H1 (cell line): ENCODE results near the gene EIPR1. TPM values are rescaled to one million over a fixed set of nuclear protein-coding genes. Genes with fewer than 3 reads are reported as not detected.

ENCODE experiments used
- CTCF ChIA-PET: fragments of 300-600 bp; sonication (Branson Sonifier 250); formaldehyde crosslinking; loops from one replicate; lab custom pipeline; 2021; ENCODE audit not compliant: partially characterized antibody; lab: Charles Lee
- POLR2A ChIA-PET: fragments of 300-600 bp; sonication (Branson Sonifier 250); formaldehyde crosslinking; loops from one replicate; lab custom pipeline; 2021; ENCODE audit warnings: inconsistent platforms; ENCODE audit not compliant: partially characterized antibody; lab: Charles Lee
- DNase-seq, 2 experiments: peaks; one replicate each; pipeline versions ENCODE4 v3.0.0 to v3.0.0-alpha.2; 2010 to 2022; ENCODE audit warnings: low spot score in 2 of 2, low read depth in 1 of 2, mixed read lengths in 1 of 2
- FAIRE-seq: peaks from 2 replicates; lab custom pipeline; 2011; peaks lifted over from hg19 to GRCh38; lab: Jason Lieb, UNC
- H2AFZ ChIP-seq: 2 replicates; pipeline ENCODE4 v1.8.1; 2012; ENCODE audit warnings: low read length, inconsistent platforms
- H2AK5ac ChIP-seq: 2 replicates; pipeline ENCODE4 v1.6.1; 2013; ENCODE audit warnings: low read depth, low read length
- H2BK120ac ChIP-seq: replicated peaks from 2 replicates; pipeline ENCODE3; 2013; ENCODE audit warnings: low read depth, low read length, inconsistent platforms
- H2BK12ac ChIP-seq: 2 replicates; pipeline ENCODE4 v1.6.1; 2013; ENCODE audit warnings: low read depth, low read length
- H2BK15ac ChIP-seq: 2 replicates; pipeline ENCODE4 v1.6.1; 2013; ENCODE audit warnings: low read length
- H2BK20ac ChIP-seq: 2 replicates; pipeline ENCODE4 v1.6.1; 2013; ENCODE audit warnings: low read length
- H2BK5ac ChIP-seq: 2 replicates; pipeline ENCODE4 v1.6.1; 2013; ENCODE audit warnings: low read depth, low read length
- H3K14ac ChIP-seq: 2 replicates; pipeline ENCODE4 v1.6.1; 2013; ENCODE audit warnings: inconsistent platforms; ENCODE audit not compliant: insufficient read length
- H3K18ac ChIP-seq: 2 replicates; pipeline ENCODE4 v1.6.1; 2013; ENCODE audit warnings: low read length; ENCODE audit errors: extremely low read depth
- H3K23ac ChIP-seq: 2 replicates; pipeline ENCODE4 v1.6.1; 2013; ENCODE audit warnings: inconsistent platforms; ENCODE audit not compliant: insufficient read length
- H3K23me2 ChIP-seq: 2 replicates; pipeline ENCODE4 v1.6.1; 2013; ENCODE audit warnings: low read depth, low read length
- H3K27ac ChIP-seq: 2 replicates; pipeline ENCODE4 v1.6.1; 2011; ENCODE audit warnings: low read depth, low read length, inconsistent platforms
- H3K27me3 ChIP-seq, 4 experiments: replicated peaks in 1 of 4; 1 replicate in 1 of 4; 2 replicates in 3 of 4; pipeline versions ENCODE4 v1.6.1 to v1.8.1; 2011 to 2013; ENCODE audit warnings: low read length in 3 of 4, mild to moderate bottlenecking in 3 of 4, inconsistent platforms in 2 of 4, mixed read lengths in 2 of 4, moderate library complexity in 1 of 4; ENCODE audit not compliant: control insufficient read depth in 3 of 4, insufficient read depth in 3 of 4; ENCODE audit errors: extremely low read depth in 1 of 4
- H3K36me3 ChIP-seq, 4 experiments: 2 replicates each; pipeline versions ENCODE4 v1.6.1 to v1.8.1; 2011 to 2013; ENCODE audit warnings: mild to moderate bottlenecking in 4 of 4, low read length in 3 of 4, moderate library complexity in 2 of 4, control low read depth in 1 of 4, inconsistent platforms in 1 of 4; ENCODE audit not compliant: insufficient read depth in 4 of 4, control insufficient read depth in 2 of 4
- H3K4ac ChIP-seq: replicated peaks from 2 replicates; pipeline ENCODE3; 2013; ENCODE audit warnings: low read length, low read depth, mixed read lengths, inconsistent platforms; ENCODE audit not compliant: insufficient read length
- H3K4me1 ChIP-seq, 4 experiments: replicated peaks in 1 of 4; 1 replicate in 1 of 4; 2 replicates in 3 of 4; pipeline versions ENCODE4 v1.6.1 to v1.8.1; 2011 to 2013; ENCODE audit warnings: low read length in 3 of 4, inconsistent platforms in 2 of 4, mixed read lengths in 1 of 4; ENCODE audit not compliant: insufficient read depth in 4 of 4, control insufficient read depth in 3 of 4
- H3K4me2 ChIP-seq, 2 experiments: 2 replicates each; pipeline versions ENCODE4 v1.6.1 to v1.8.1; 2011 to 2013; ENCODE audit warnings: low read depth in 2 of 2, low read length in 2 of 2, control low read depth in 1 of 2, inconsistent platforms in 1 of 2, mild to moderate bottlenecking in 1 of 2; ENCODE audit not compliant: insufficient read depth in 1 of 2
- H3K4me3 ChIP-seq, 4 experiments: fragments of 200-600, 300-600 bp in 1 of 4; sonication (generic), shearing (Covaris generic), sonication (Bioruptor Twin) in 1 of 4; 2 replicates each; pipeline versions ENCODE4 v1.5.1 to v1.8.1; 2011 to 2016; ENCODE audit warnings: low read length in 4 of 4, low read depth in 3 of 4, control low read depth in 2 of 4, inconsistent platforms in 2 of 4, mild to moderate bottlenecking in 2 of 4, mixed read lengths in 1 of 4, moderate library complexity in 1 of 4; ENCODE audit not compliant: insufficient read depth in 2 of 4; ENCODE audit errors: extremely low read depth in 1 of 4
- H3K56ac ChIP-seq: replicated peaks from 2 replicates; pipeline ENCODE3; 2013; ENCODE audit warnings: low read depth, mild to moderate bottlenecking, mixed read lengths, low read length, inconsistent platforms; ENCODE audit not compliant: insufficient read length
- H3K79me1 ChIP-seq: 2 replicates; pipeline ENCODE4 v1.6.1; 2013; ENCODE audit warnings: low read depth, low read length, control low read depth
- H3K79me2 ChIP-seq, 2 experiments: 2 replicates each; pipeline versions ENCODE4 v1.6.1 to v1.8.1; 2012 to 2013; ENCODE audit warnings: low read length in 2 of 2, mild to moderate bottlenecking in 2 of 2, inconsistent platforms in 1 of 2; ENCODE audit not compliant: insufficient read depth in 2 of 2, control insufficient read depth in 1 of 2
- H3K9ac ChIP-seq, 4 experiments: replicated peaks in 1 of 4; 1 replicate in 1 of 4; 2 replicates in 3 of 4; pipeline versions ENCODE4 v1.6.1 to v1.8.1; 2011 to 2013; ENCODE audit warnings: low read depth in 3 of 4, low read length in 3 of 4, control low read depth in 2 of 4, mild to moderate bottlenecking in 2 of 4, moderate library complexity in 2 of 4, inconsistent platforms in 1 of 4; ENCODE audit errors: extremely low read depth in 1 of 4
- H3K9me3 ChIP-seq, 2 experiments: 2 replicates each; pipeline versions ENCODE4 v1.6.1 to v1.8.1; 2012 to 2013; ENCODE audit warnings: mild to moderate bottlenecking in 2 of 2, moderate library complexity in 2 of 2, control low read depth in 1 of 2, inconsistent platforms in 1 of 2, low read depth in 1 of 2, low read length in 1 of 2, mixed read lengths in 1 of 2; ENCODE audit not compliant: insufficient read depth in 2 of 2
- H4K20me1 ChIP-seq, 2 experiments: replicated peaks in 1 of 2; 2 replicates each; pipeline versions ENCODE3 to v1.8.1; 2011 to 2013; ENCODE audit warnings: inconsistent platforms in 2 of 2, low read length in 2 of 2, mild to moderate bottlenecking in 1 of 2; ENCODE audit not compliant: insufficient read depth in 2 of 2, control insufficient read depth in 1 of 2
- H4K5ac ChIP-seq: 2 replicates; pipeline ENCODE4 v1.6.1; 2013; ENCODE audit warnings: low read length, low read depth, mixed read lengths, inconsistent platforms; ENCODE audit not compliant: insufficient read length
- H4K8ac ChIP-seq: 2 replicates; pipeline ENCODE4 v1.8.0; 2013; ENCODE audit warnings: mild to moderate bottlenecking, moderate library complexity, low read length, inconsistent platforms; ENCODE audit not compliant: insufficient read depth; ENCODE audit errors: extremely low read depth
- H4K91ac ChIP-seq: replicated peaks from 2 replicates; pipeline ENCODE3; 2013; ENCODE audit warnings: low read length, mixed read lengths, inconsistent platforms; ENCODE audit not compliant: insufficient read length
- ATF2 ChIP-seq: IDR thresholded peaks from 2 replicates; pipeline ENCODE4 v1.6.1; 2012; ENCODE audit warnings: low read length, inconsistent platforms
- HDAC6 ChIP-seq: IDR thresholded peaks from one replicate; pipeline ENCODE4 v1.7.1; 2012; ENCODE audit warnings: low read depth, mild to moderate bottlenecking, inconsistent platforms, low read length, moderate library complexity
- KDM5A ChIP-seq: fragments of 200-600 bp; IDR thresholded peaks from 2 replicates; pipeline ENCODE4 v1.7.1; 2012; ENCODE audit warnings: mild to moderate bottlenecking, low read length, inconsistent platforms, mixed read lengths
- PHF8 ChIP-seq: fragments of 200-600 bp; sonication (generic); conservative IDR thresholded peaks from 2 replicates; pipeline ENCODE4 v1.7.1; 2012; ENCODE audit warnings: low read depth, mild to moderate bottlenecking, inconsistent platforms, low read length, moderate library complexity
- SIX5 ChIP-seq: IDR thresholded peaks from 2 replicates; pipeline ENCODE4 v1.6.1; 2011; ENCODE audit warnings: mild to moderate bottlenecking, low read depth, low read length
- SP4 ChIP-seq: IDR thresholded peaks from 2 replicates; pipeline ENCODE4 v1.6.1; 2012; ENCODE audit warnings: low read length, inconsistent platforms
- TCF12 ChIP-seq: IDR thresholded peaks from 2 replicates; pipeline ENCODE4 v1.6.1; 2011; ENCODE audit warnings: low read depth, mild to moderate bottlenecking, low read length
- WGBS, 2 experiments: shearing (Covaris generic) in 1 of 2; methylation state at CpG; one replicate each; pipeline versions ENCODE4 v1.1.6 to v1.1.7; 2013 to 2015; ENCODE audit warnings: low lambda C conversion rate in 2 of 2, mixed read lengths in 2 of 2, inconsistent platforms in 1 of 2, low coverage in 1 of 2, missing lambda C conversion rate in 1 of 2; ENCODE audit not compliant: insufficient replicate concordance in 2 of 2, insufficient coverage in 1 of 2, insufficient read length in 1 of 2; ENCODE audit errors: extremely low coverage in 1 of 2, missing lambda C conversion rate in 1 of 2; 5-methylcytosine and 5-hydroxymethylcytosine counted together
- polyA plus RNA-seq, 7 experiments: library from polyadenylated mRNA; depleted of rRNA in 3 of 7; stranded (reverse) in 5 of 7; unstranded in 2 of 7; fragments of >200 nt in 5 of 7; fragments of 200-250 nt in 2 of 7; gene quantifications; 1 replicate in 5 of 7; 2 replicates in 1 of 7; 4 replicates in 1 of 7; pipeline versions ENCODE4 v1.2.1 to v1.2.3, GENCODE V29; 2011 to 2013; ENCODE audit warnings: missing spikeins in 2 of 7, mixed read lengths in 2 of 7
- total RNA-seq: library from RNA; stranded (reverse); fragmentation: NEBNext Ultra II Directional; extraction: Animal tissue kit (Norgen Biotek cat#: 25700); gene quantifications from 2 replicates; pipeline ENCODE4 v1.2.1, GENCODE V29; 2021
- TF ChIP-seq, protein P1 (sequence below): IDR thresholded peaks from 2 replicates; pipeline ENCODE4 v1.6.1; 2012; ENCODE audit warnings: inconsistent platforms

The EIPR1 gene
- total and polyA plus RNA-seq, 2 of the 8 experiments (the other 6 are each of a cell fraction or from before 2014, with no cell fraction given), result 26.3 to 56.4 TPM

DNA sequence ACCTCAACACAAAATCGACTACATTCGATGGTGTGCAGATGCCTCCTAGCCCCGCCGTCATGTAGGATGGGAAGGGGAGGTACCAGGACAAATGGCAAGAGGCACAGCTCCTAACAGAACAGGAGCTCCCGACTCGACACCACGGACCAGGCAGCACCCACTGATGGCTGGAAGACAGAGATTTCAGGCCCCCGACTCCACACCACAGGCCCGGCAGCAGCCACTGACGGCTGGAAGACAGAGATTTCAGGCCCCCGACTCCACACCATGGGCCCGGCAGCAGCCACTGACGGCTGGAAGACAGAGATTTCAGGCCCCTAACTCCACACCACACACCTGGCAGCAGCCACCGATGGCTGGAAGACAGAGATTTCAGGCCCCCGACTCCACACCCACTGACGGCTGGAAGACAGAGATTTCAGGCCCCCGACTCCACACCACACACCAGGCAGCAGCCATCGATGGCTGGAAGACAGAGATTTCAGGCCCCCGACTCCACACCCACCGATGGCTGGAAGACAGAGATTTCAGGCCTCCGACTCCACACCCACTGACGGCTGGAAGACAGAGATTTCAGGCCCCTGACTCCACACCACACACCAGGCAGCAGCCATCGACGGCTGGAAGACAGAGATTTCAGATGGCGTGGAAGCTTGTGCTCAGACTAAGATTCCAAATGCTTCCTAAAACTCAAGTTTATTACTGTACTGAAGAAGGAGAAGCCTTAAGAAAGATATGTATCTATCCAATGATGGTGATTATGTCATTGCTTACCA is 135.5 kb downstream of the EIPR1 start:
- peaks cover 0 to 6% (median 4%) of the 10 kb centered on the region in 4 experiments; a peak in 4 of 7 replicates for H3K4me1 ChIP-seq
- no peak overlapping the region for H3K9ac ChIP-seq
- H2BK12ac ChIP-seq, result no peak overlapping the region
- H3K56ac ChIP-seq, result no peak overlapping the region
- H3K23me2 ChIP-seq, result no peaks in the 10 kb centered on the region
- no peak overlapping the region for H3K14ac ChIP-seq
- H2BK5ac ChIP-seq, result no peak overlapping the region
- no peak for DNase-seq
- POLR2A ChIA-PET, result interaction anchor here (0.7 kb wide), 1 partner anchor 17 kb away, joined by 4 read pairs; no protein-coding TSS in a partner anchor
- no peak overlapping the region for H2BK120ac ChIP-seq
- no peaks in the 10 kb centered on the region for H3K36me3 ChIP-seq
- TF ChIP-seq ATF2 (no peak), PHF8 (no peak), HDAC6 (no peak), TCF12 (no peak), SP4 (no peak), SIX5 (no peak), KDM5A (no peak)
- TF ChIP-seq, protein P1, sequence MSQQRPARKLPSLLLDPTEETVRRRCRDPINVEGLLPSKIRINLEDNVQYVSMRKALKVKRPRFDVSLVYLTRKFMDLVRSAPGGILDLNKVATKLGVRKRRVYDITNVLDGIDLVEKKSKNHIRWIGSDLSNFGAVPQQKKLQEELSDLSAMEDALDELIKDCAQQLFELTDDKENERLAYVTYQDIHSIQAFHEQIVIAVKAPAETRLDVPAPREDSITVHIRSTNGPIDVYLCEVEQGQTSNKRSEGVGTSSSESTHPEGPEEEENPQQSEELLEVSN, result no peak
- TF ChIP-seq, all 59 proteins: peak for 0
- no peak overlapping the region for H3K4ac ChIP-seq
- H3K27ac ChIP-seq, result no peak overlapping the region
- no peak overlapping the region for H4K8ac ChIP-seq
- CTCF ChIA-PET, result no interaction called here
- H3K4me2 ChIP-seq, result no peak overlapping the region
- no peak overlapping the region for H3K4me3 ChIP-seq
- WGBS, 2 experiments, result 86% methylated on average over 21 of the region's 25 CpGs; no CpG with 5 or more reads in 1 of the 2 experiments
- H2AK5ac ChIP-seq, result no peak overlapping the region
- H3K23ac ChIP-seq, result no peak overlapping the region
- no peak overlapping the region for H4K5ac ChIP-seq
- no peak overlapping the region for H3K18ac ChIP-seq
- H3K79me1 ChIP-seq, result peaks cover 2% of the 10 kb centered on the region; the same call in 1 of the 2 replicates
- no peaks in the 10 kb centered on the region for H3K27me3 ChIP-seq
- no peak overlapping the region for H2AFZ ChIP-seq
- no peaks in the 10 kb centered on the region for H3K9me3 ChIP-seq
- no peak overlapping the region for H2BK20ac ChIP-seq
- no peak for FAIRE-seq
- H4K91ac ChIP-seq, result no peak overlapping the region
- peaks cover 0 to 4% of the 10 kb centered on the region in 2 experiments; a peak in 2 of 4 replicates for H3K79me2 ChIP-seq
- peaks cover 0 to 3% of the 10 kb centered on the region in 2 experiments for H4K20me1 ChIP-seq
- H2BK15ac ChIP-seq, result no peak overlapping the region
